Urinary bladder (tissue), 4 donors: ENCODE data around the gene SLAIN2. TPM values are rescaled to one million over a fixed set of nuclear protein-coding genes. Genes with fewer than 3 reads are reported as not detected.
A peak's percentile ranks its signal among the peaks of the same experiment; 100 is the strongest.

Experiments used
- DNase-seq: peaks from one replicate; pipeline ENCODE4 v3.0.0-alpha.2; 2015; ENCODE audit errors: extremely low spot score
- H3K27ac ChIP-seq: one replicate; pipeline ENCODE4 v1.5.1; 2013; ENCODE audit warnings: low read depth, mild to moderate bottlenecking, moderate library complexity
- H3K36me3 ChIP-seq: one replicate; pipeline ENCODE4 v1.6.1; 2013; ENCODE audit warnings: mild to moderate bottlenecking, moderate library complexity; ENCODE audit not compliant: insufficient read depth
- H3K4me1 ChIP-seq: one replicate; pipeline ENCODE4 v1.6.1; 2013; ENCODE audit warnings: mild to moderate bottlenecking, moderate library complexity; ENCODE audit not compliant: insufficient read depth
- H3K4me3 ChIP-seq: one replicate; pipeline ENCODE4 v1.5.1; 2013; ENCODE audit warnings: low read depth, low read length
- WGBS: extraction: QIAGEN DNeasy Blood & Tissue Kit; methylation state at CpG from one replicate; pipeline ENCODE4 v1.1.7; 2013; 5-methylcytosine and 5-hydroxymethylcytosine counted together
- polyA plus RNA-seq: library from polyadenylated mRNA; stranded (reverse); fragments of 200-250 nt; gene quantifications from one replicate; pipeline ENCODE4 v1.2.3, GENCODE V29; 2013
- total RNA-seq: library from RNA; depleted of rRNA; stranded (reverse); fragments of >200 nt; gene quantifications from one replicate; pipeline ENCODE4 v1.2.3, GENCODE V29; 2014
- donor health status: healthy with polysubstance abuse.
- donor health status: healthy.

Gene SLAIN2
- total and polyA plus RNA-seq, 2 donors: 73.9 to 90.7 TPM

DNA sequence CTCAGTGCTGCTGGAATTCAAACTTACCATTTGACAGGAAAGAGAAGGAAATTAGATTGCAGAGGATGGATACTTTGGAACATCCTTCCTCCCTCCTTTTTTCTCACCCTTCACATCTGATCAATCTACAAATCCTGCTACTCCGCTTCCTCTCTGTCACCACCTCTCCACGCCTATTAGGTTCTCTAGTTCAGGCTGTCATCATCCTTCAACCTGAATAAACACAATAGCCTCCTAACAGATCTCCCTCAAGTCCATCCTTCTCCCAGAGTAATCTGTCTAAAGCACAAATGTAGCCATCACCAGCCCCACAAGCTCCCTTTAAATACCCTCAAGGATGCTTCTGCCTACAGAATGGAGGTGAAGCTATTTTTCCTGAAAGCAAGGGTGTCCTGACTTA, 20.0 kb upstream of the SLAIN2 start:
- Histone ChIP-seq H3K36me3 (no peaks in the 10 kb centered on the region), H3K4me3 (no peak overlapping the region), H3K4me1 (no peaks in the 10 kb centered on the region), H3K27ac (no peak overlapping the region)
- DNase-seq: no peak
- 78% methylated on average over 2 of the region's 2 CpGs for WGBS

DNA sequence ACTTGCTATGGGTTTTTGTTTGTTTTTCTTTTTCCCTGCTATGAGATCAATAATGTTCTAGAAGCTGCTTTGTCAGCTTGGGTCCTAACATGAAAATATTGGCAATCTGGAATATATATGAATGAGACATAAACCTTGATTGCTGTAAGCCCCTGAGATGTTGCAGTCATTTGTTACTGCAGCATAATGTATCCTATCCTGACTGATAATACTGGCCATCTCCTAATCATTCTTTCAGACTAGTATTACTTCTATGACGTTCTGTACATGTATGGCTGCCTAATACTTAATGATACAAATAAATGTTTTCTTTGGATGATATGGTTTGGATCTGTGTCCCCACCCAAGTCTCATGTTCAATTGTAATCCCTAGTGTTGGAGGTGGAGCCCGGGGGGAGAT, 19.3 kb upstream of the SLAIN2 start:
- whole genome bisulfite sequencing: 84% methylated on average over 2 of the region's 2 CpGs

GRCh38 chr4:48324281-48324680, 17.0 kb upstream of the SLAIN2 start:
- no peak overlapping the region for H3K27ac ChIP-seq
- 78% methylated on average over 2 of the region's 2 CpGs for WGBS
- no peaks in the 10 kb centered on the region for H3K4me1 ChIP-seq

More for the DNA sequence above, 19.3 kb upstream of the SLAIN2 start:
- no peaks in the 10 kb centered on the region for H3K36me3 ChIP-seq
- no peak overlapping the region for H3K4me3 ChIP-seq
- no peaks in the 10 kb centered on the region for H3K4me1 ChIP-seq
- no peak overlapping the region for H3K27ac ChIP-seq
- no peak for DNase-seq

DNA sequence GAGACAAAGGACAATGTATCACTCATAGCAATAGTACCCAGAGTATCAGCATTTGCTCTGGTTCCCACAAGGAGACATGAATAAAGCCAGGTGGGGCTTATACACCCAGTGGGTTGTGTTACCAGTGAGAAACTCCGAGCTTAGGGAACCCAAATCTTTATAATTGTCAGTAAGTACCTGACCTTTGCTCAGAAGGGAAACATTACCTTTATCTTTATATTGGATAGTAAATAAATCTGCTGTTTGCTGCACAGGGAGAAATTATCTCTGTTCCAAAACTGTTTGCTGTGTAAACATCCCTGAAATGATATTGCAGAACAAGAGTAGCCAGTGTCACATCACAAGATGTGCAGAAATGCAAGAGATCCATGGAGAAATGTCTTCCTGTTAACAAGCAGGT, 12.1 kb upstream of the SLAIN2 start:
- no peaks in the 10 kb centered on the region for H3K36me3 ChIP-seq
- H3K4me3 ChIP-seq: no peak overlapping the region
- no peak for DNase-seq
- WGBS: 46% methylated on average over 1 of the region's 1 CpG
- no peaks in the 10 kb centered on the region for H3K4me1 ChIP-seq
- no peak overlapping the region for H3K27ac ChIP-seq

More at GRCh38 chr4:48324281-48324680, 17.0 kb upstream of the SLAIN2 start:
- DNase-seq: no peak
- H3K36me3 ChIP-seq: no peaks in the 10 kb centered on the region
- H3K4me3 ChIP-seq: no peak overlapping the region

GRCh38 chr4:48329976-48330375, 11.4 kb upstream of the SLAIN2 start:
- Histone ChIP-seq H3K36me3 (no peaks in the 10 kb centered on the region), H3K27ac (no peak overlapping the region), H3K4me1 (no peaks in the 10 kb centered on the region), H3K4me3 (no peak overlapping the region)
- no peak for DNase-seq

- 93% methylated on average over 9 of the region's 9 CpGs for WGBS
- Histone ChIP-seq H3K27ac (no peak overlapping the region), H3K4me3 (no peak overlapping the region), H3K36me3 (no peaks in the 10 kb centered on the region), H3K4me1 (no peaks in the 10 kb centered on the region)
- no peak for DNase-seq
These were observed 9.6 kb upstream of the SLAIN2 start for GRCh38 chr4:48331577-48332330.

GRCh38 chr4:48332661-48333060, 8.7 kb upstream of the SLAIN2 start:
- 93% methylated on average over 5 of the region's 5 CpGs for WGBS
- H3K27ac ChIP-seq: no peak overlapping the region

DNA sequence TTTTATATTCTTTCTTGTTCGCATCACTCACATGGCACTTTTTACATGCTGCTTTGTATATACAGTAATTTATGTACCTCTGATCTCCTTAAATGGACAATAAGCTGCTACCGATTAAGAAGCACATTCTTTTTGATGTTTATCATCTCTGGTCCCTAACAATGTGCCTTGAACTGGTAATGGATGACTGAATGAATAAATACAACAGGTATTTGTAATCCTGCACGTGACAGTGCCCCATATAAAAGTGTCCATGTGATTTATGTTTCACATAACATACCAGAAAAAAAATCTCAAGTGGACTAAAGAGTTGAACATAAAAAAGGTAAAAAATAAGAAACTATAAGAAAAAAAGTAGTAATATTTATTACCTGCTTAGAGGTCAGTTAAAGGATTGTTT, 7.7 kb upstream of the SLAIN2 start:
- WGBS: 46% methylated on average over 3 of the region's 3 CpGs
- H3K36me3 ChIP-seq: no peaks in the 10 kb centered on the region
- no peaks in the 10 kb centered on the region for H3K4me1 ChIP-seq

More at GRCh38 chr4:48332661-48333060, 8.7 kb upstream of the SLAIN2 start:
- DNase-seq: no peak
- Histone ChIP-seq H3K4me1 (no peaks in the 10 kb centered on the region), H3K36me3 (no peaks in the 10 kb centered on the region), H3K4me3 (no peak overlapping the region)

GRCh38 chr4:48334236-48334635, 7.1 kb upstream of the SLAIN2 start:
- H3K4me1 ChIP-seq: no peaks in the 10 kb centered on the region
- no peak for DNase-seq
- H3K27ac ChIP-seq: no peak overlapping the region
- no peaks in the 10 kb centered on the region for H3K36me3 ChIP-seq
- H3K4me3 ChIP-seq: no peak overlapping the region
- WGBS: 99% methylated on average over 4 of the region's 4 CpGs

More for the DNA sequence above, 7.7 kb upstream of the SLAIN2 start:
- no peak overlapping the region for H3K27ac ChIP-seq
- H3K4me3 ChIP-seq: no peak overlapping the region
- DNase-seq: no peak

- WGBS: 38% methylated on average over 5 of the region's 5 CpGs
- no peak for DNase-seq
- Histone ChIP-seq H3K4me1 (no peaks in the 10 kb centered on the region), H3K36me3 (no peaks in the 10 kb centered on the region), H3K4me3 (no peak overlapping the region), H3K27ac (no peak overlapping the region)
These were observed 6.4 kb upstream of the SLAIN2 start for GRCh38 chr4:48334900-48335384.

DNA sequence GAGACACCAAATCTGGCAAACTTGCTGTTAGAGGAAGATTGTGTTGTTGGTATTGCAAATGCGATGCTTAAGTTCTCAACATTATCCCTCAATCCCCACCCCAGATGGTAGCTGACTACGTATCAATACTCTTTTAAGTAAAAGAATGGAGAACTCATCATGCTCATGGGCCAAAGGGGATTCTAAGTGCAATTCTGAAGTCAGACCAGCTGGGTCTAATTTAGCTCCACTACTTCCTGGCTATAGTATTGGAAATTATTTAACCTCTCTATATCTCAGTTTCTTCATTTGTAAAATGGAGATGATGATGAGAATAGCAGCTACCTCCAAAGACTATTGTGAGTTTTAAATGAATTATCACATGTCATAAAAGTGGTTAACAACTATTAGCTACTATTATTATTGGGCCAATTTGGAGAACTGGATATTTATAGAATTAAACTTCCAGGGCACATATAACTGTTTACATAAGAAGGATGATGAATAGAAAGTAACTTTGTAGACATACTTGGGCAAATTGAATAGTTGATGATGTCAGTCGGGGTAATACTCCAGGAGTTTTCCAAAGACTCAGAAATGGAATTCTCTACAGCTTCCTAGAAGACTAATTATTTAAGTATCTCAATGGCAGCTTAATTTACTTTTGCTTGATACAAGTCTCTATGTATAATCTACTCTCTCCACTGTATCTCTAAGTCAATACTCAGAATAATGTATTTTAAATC, 5.0 kb upstream of the SLAIN2 start:
- no peak overlapping the region for H3K27ac ChIP-seq
- DNase-seq: no peak
- WGBS: 97% methylated on average over 3 of the region's 3 CpGs
- H3K4me3 ChIP-seq: no peak overlapping the region
- H3K36me3 ChIP-seq: no peaks in the 10 kb centered on the region
- no peaks in the 10 kb centered on the region for H3K4me1 ChIP-seq

DNA sequence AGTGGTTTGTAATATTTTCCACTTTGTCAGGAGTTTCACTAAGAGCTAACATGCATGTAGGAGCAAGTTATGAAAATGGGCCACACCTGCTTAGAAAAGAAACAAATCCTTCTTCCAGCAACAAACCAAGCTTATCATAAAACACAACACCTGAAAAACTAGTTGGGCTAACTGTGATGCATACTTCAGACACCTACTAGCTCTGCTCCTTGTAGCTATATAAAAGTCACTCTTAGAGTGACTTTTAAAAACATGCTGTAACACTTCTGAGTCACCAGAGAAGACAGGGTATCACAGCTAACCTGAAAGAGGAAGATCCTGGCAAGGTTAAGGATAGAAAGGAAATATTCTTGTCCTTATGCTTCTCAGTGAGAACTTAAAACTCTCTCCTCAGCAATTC, 3.6 kb upstream of the SLAIN2 start:
- Histone ChIP-seq H3K36me3 (no peaks in the 10 kb centered on the region), H3K4me3 (no peak overlapping the region), H3K27ac (no peak overlapping the region), H3K4me1 (no peaks in the 10 kb centered on the region)
- DNase-seq: peak; percentile 60

DNA sequence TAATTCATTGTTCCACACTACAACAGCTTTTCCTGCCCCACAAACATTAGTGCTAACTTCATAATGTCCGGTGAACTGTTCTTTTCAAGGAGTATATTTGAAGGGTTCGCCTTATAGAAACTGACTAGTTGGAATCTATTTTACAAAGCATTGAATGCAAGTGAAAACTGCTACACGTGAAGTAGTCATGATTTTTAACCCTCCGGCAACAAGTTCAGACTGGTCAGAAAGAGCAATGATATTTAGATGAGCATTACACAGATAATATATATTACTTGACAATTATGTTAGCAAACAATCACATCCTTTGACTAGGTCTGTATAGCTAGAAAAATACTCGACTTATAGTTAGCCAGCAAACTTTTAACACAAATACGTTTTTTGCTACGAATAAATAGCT, 1.7 kb upstream of the SLAIN2 start:
- WGBS: 73% methylated on average over 7 of the region's 7 CpGs
- DNase-seq: no peak
- Histone ChIP-seq H3K4me1 (no peaks in the 10 kb centered on the region), H3K27ac (no peak overlapping the region), H3K36me3 (no peaks in the 10 kb centered on the region), H3K4me3 (no peak overlapping the region)

DNA sequence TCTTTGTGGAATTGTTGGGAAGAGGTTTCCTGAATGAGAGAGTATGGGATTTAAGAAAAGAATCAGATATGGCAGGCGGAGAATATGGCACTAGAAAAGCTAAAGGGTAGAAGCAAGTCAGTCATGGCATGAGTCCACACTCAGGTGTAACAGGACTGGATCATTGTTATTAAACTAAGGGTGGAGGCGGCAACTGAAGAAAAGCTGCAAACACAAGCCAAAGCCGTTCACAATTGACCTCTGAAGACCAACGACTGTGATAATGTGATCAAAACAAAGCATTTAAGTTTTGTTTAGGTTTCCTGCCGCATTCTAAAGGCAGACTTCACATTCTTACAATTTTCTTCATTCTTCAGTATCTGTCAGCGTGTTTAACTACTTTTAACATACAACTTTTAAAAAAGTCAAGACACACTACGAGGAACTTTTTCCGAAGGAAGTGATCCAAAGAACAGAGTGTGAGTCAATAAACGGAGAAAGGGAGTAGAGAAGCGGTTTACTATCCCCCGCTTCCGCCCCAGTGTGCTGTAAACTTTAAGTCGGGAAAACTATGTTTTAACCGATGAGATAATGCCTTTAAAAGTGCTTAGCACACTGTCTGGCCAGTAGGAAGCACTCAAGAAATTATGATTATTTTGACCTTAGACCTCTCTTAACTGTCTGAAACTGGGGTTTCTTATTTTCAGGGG, 909 bp upstream of the SLAIN2 start:
- Histone ChIP-seq H3K27ac (peak overlapping the region; percentile 93), H3K4me3 (peak overlapping the region; percentile 84), H3K4me1 (no peaks in the 10 kb centered on the region), H3K36me3 (no peaks in the 10 kb centered on the region)
- DNase-seq: peak; percentile 76
- WGBS: 7% methylated on average over 14 of the region's 14 CpGs
